ENCODE results near the gene DDB1. TPM values are rescaled to one million over a fixed set of nuclear protein-coding genes. Genes with fewer than 3 reads are reported as not detected.
A peak's percentile ranks its signal among the peaks of the same experiment; 100 is the strongest.

The DDB1 gene
- total and polyA plus RNA-seq, 2 of the 4 experiments (the other 2 are of a cell fraction): 221 to 412 TPM

DNA sequence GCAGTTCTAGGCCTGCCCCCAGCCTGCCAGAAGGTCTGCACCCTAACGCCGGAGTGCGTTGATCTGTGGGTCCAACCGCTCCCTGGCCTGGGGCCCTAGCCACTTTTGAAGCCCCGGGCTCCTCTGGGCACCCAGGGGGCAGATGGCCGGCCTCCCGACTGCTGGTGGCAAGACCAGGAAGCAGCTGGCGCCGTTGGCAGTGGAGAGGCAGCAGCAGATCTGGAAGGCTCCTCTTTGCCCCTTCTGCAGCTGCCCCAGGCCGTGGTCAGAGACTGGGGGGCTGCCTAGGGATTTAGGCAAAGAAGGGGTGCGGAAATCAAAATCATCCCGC, 37.3 kb downstream of the DDB1 start:
- Histone ChIP-seq H2BK5ac (ENCODE audit: low read depth, low read length, poor library complexity, severe bottlenecking) (no peak overlapping the region), H3K18ac (ENCODE audit: low read depth, low read length) (no peak overlapping the region), H3K9me1 (ENCODE audit: insufficient read depth, low read length) (peaks cover 18% of the 10 kb centered on the region), H4K91ac (ENCODE audit: insufficient read depth, low read depth, low read length) (0 out of 2 replicates have a peak overlapping the region, but pooled peaks have one; percentile 39), H3K27me3 (ENCODE audit: control insufficient read depth, insufficient read depth, low read length) (peaks cover 2% of the 10 kb centered on the region; the same call in 1 of the 2 replicates), H3K36me3 (ENCODE audit: control insufficient read depth, insufficient read depth, low read length) (peaks cover 18% of the 10 kb centered on the region), H3K4me3 (ENCODE audit: insufficient read depth, low read depth, low read length) (no peak overlapping the region), H3K9ac (ENCODE audit: low read depth, low read length) (no peak overlapping the region), H2BK15ac (ENCODE audit: low read depth, low read length) (no peak overlapping the region), H2BK20ac (ENCODE audit: low read depth, low read length) (no peak overlapping the region), H2AK5ac (ENCODE audit: low read depth, low read length) (peak overlapping the region; percentile 51; the same call in 1 of the 2 replicates), H4K8ac (ENCODE audit: low read depth in 2 of 2, low read length in 2 of 2) (no peak overlapping the region; a peak in 1 of 4 replicates), H3K27ac (ENCODE audit: insufficient read depth, low read length) (no peak overlapping the region), H3K23ac (ENCODE audit: low read depth, low read length) (peak overlapping the region; percentile 40; the same call in 1 of the 2 replicates), H3K9me3 (ENCODE audit: control insufficient read depth, insufficient read depth, low read length) (no peaks in the 10 kb centered on the region), H3K56ac (ENCODE audit: extremely low read depth, insufficient read depth, low read length) (no peak overlapping the region), H3K4me1 (ENCODE audit: control insufficient read depth, insufficient read depth, low read length) (peaks cover 16% of the 10 kb centered on the region), H3K4me2 (ENCODE audit: low read depth, low read length) (peak overlapping the region; percentile 96; the same call in 1 of the 2 replicates), H2AFZ (replicated peaks; ENCODE audit: low read length, poor library complexity) (peak overlapping the region; percentile 92), H4K20me1 (ENCODE audit: insufficient read depth, low read length) (peaks cover 13% of the 10 kb centered on the region; the same call in 1 of the 2 replicates), H2BK120ac (ENCODE audit: low read depth, low read length) (no peak overlapping the region), H2AK9ac (replicated peaks; ENCODE audit: low read depth, low read length, poor library complexity) (no peak overlapping the region), H3K14ac (replicated peaks; ENCODE audit: low read depth, low read length) (no peak overlapping the region), H3K79me1 (ENCODE audit: low read depth in 1 of 2, low read length in 2 of 2) (peaks cover 0 to 14% of the 10 kb centered on the region in 2 experiments; a peak in 2 of 4 replicates), H4K5ac (ENCODE audit: low read depth, low read length) (no peak overlapping the region; the same call in 1 of the 2 replicates), H3K4ac (ENCODE audit: low read depth, low read length) (peak overlapping the region; percentile 36; the same call in 1 of the 2 replicates)
- intact Hi-C loops (cut with micrococcal nuclease) (no loop called here), in situ Hi-C loops (cut with MboI; ENCODE audit: low sequenced_read_pairs) (no loop called here), dilution Hi-C loops (cut with HindIII; ENCODE audit: low sequenced_read_pairs, unreplicated experiment) (no loop called here)
- BruUV-seq (replicated peaks): no TSS peak
- POLR2A ChIA-PET (ENCODE audit: unreplicated experiment): no interaction called here
- CTCF ChIA-PET: interaction anchor here (2.7 kb wide), 1 partner anchor 41 kb away, joined by 7 read pairs; no protein-coding TSS in a partner anchor
- no peak for ATAC-seq (ENCODE audit: low read depth)
- DNase-seq: no peak
- 56% methylated on average over 5 of the region's 12 CpGs; no CpG with 5 or more reads in 1 of the 2 experiments for WGBS, 2 experiments (ENCODE audit: extremely low coverage in 2 of 2, insufficient read length in 1 of 2)
- TF ChIP-seq RCOR1 (IDR thresholded peaks at IDR 0.05; ENCODE audit: insufficient replicate concordance, low read length) (no peak), MAFK (IDR thresholded peaks at IDR 0.05; ENCODE audit: low read depth, low read length) (no peak), FOS (IDR thresholded peaks at IDR 0.05; ENCODE audit: low read depth, low read length) (no peak), RAD21 (IDR thresholded peaks at IDR 0.05; ENCODE audit: low read length) (no peak), MXI1 (IDR thresholded peaks at IDR 0.05; ENCODE audit: borderline replicate concordance, low read depth, low read length) (no peak)
